Spleen (tissue), 7 donors: Measurements from ENCODE around the gene NKD1.

ENCODE experiments used
- POLR2AphosphoS5 ChIP-seq, 3 donors: sonication (generic); formaldehyde crosslinking; IDR thresholded peaks; one replicate each; pipeline ENCODE4 v1.5.1; 2017; ENCODE audit warnings: antibody characterized with exemption in 3 of 3
- TF ChIP-seq, protein P1 (sequence below), 11 experiments: fragments of 200-600 bp in 7 of 11; fragments of 450-650 bp in 4 of 11; sonication (generic) in 4 of 11; IDR thresholded peaks in 8 of 11; conservative IDR thresholded peaks in 3 of 11; 1 replicate in 7 of 11; 2 replicates in 4 of 11; pipeline versions ENCODE4 v1.4.0 to v1.8.0; 2016 to 2021; ENCODE audit warnings: antibody characterized with exemption in 11 of 11, inconsistent platforms in 4 of 11, mild to moderate bottlenecking in 1 of 11
- donor health status: DM: no; HTN: no; CAD: no; lungs with moderate emphysema.
- donor health status: DM: no; HTN: no; CAD: no.
- donor health status: DM: no; HTN: no; CAD: no.

DNA sequence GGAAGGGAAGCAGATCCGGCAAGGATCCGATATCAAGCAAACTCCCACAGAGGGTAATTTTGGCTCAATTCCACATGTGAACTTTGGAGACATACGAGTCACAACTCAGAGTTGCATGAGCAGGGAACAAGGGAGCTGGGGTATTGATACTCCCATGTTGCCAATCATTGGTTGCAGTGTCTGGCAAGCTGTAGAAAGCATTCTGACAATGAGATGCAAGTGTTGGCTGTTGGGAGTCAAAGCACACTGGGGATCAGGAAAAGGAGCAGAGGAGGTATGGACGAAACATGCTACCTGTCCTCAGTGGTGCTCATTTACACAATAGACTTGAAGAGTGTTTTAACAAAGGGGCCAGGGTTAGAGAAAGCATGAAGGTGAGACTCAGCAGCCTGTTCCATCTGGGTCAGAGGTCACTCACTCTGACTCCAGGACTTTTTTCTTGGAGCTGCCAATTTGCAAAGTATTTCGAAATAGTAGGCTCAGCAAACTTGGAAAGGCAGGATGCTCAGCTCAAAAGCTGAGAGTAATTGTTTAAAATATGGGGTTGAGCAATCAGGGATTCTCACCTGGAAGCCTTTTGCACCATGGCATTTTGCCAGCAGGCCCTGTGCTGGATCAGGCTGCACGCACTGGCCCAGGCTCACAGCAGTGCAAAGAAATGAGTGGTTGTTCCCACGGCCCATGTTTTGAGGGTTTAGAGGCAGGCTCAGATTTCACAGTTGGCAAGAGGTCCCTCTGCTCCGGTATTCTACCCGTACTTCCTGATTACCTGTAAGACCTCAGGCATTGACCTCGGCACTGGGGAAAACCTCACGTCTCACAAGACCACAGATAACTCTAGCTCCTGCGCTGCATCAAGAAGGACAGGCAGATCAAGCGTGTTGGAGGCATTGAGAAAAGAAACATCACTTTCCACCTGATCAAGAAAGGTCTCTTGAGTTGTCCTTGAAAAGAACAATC, 17.6 kb upstream of the NKD1 start:
- TF ChIP-seq, protein P1, sequence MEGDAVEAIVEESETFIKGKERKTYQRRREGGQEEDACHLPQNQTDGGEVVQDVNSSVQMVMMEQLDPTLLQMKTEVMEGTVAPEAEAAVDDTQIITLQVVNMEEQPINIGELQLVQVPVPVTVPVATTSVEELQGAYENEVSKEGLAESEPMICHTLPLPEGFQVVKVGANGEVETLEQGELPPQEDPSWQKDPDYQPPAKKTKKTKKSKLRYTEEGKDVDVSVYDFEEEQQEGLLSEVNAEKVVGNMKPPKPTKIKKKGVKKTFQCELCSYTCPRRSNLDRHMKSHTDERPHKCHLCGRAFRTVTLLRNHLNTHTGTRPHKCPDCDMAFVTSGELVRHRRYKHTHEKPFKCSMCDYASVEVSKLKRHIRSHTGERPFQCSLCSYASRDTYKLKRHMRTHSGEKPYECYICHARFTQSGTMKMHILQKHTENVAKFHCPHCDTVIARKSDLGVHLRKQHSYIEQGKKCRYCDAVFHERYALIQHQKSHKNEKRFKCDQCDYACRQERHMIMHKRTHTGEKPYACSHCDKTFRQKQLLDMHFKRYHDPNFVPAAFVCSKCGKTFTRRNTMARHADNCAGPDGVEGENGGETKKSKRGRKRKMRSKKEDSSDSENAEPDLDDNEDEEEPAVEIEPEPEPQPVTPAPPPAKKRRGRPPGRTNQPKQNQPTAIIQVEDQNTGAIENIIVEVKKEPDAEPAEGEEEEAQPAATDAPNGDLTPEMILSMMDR (IDR thresholded peaks at IDR 0.05 in 8 of 11, conservative IDR thresholded peaks at IDR 0.05 in 3 of 11), result no peak
- TF ChIP-seq POLR2AphosphoS5 (IDR thresholded peaks at IDR 0.05), result no peak
